ENCODE results near the gene TSPO2.

The TSPO2 gene

DNA sequence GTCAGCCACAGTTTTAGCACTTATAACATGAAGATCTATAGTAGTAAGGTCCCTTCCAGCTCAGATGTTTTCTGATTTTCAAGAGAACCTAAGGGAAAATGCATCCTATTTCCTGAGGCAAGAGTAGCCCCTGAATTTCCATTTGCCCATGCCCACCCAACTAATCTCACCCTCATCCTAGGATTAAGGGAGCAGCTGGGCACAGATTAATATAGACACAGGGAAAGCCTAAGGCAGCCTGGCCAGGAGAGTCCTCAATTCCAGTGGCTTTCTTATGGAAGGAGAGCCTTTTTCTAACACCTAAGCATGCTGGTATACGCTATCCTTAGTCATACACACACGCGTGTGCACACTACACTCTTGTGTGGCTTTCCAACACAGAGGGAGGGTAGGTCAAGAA lies 12.2 kb downstream of the TSPO2 start:
- Histone ChIP-seq H3K4me1 (ENCODE audit: insufficient read depth, low read length) (peaks cover 57% of the 10 kb centered on the region), H3K36me3 (ENCODE audit: insufficient read depth, low read length) (no peaks in the 10 kb centered on the region), H3K9ac (ENCODE audit: low read length) (no peak overlapping the region), H3K9me3 (ENCODE audit: low read length) (no peaks in the 10 kb centered on the region), H3K4me3 (ENCODE audit: low read depth in 1 of 2, low read length in 2 of 2) (no peak overlapping the region), H3K27ac (ENCODE audit: low read depth, low read length) (peak overlapping the region; percentile 27), H3K27me3 (ENCODE audit: control insufficient read depth in 1 of 2, insufficient read depth in 2 of 2, low read length in 2 of 2) (no peaks in the 10 kb centered on the region)

DNA sequence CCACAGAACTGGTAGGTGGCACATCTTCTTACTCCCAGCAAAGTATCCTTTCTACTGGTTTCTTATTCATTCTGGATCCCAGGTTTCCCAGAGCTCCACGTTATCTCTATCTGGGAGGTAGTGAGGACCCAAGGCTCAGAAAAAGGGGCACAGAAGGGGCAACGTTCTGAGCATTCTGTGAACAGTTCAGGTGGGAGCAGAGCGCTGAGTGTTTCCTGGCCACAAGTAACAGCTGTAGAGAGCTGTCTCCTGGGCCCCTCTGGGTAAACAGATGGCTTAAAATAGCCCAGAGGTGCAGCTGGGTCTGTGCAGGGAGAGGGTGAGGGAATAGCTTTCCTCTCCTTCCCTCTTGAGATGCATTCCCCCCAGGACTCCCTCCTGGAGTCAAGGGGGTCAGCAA lies 12.9 kb downstream of the TSPO2 start:
- Histone ChIP-seq H3K4me1 (ENCODE audit: insufficient read depth, low read length) (peaks cover 56% of the 10 kb centered on the region), H3K36me3 (ENCODE audit: insufficient read depth, low read length) (no peaks in the 10 kb centered on the region)

DNA sequence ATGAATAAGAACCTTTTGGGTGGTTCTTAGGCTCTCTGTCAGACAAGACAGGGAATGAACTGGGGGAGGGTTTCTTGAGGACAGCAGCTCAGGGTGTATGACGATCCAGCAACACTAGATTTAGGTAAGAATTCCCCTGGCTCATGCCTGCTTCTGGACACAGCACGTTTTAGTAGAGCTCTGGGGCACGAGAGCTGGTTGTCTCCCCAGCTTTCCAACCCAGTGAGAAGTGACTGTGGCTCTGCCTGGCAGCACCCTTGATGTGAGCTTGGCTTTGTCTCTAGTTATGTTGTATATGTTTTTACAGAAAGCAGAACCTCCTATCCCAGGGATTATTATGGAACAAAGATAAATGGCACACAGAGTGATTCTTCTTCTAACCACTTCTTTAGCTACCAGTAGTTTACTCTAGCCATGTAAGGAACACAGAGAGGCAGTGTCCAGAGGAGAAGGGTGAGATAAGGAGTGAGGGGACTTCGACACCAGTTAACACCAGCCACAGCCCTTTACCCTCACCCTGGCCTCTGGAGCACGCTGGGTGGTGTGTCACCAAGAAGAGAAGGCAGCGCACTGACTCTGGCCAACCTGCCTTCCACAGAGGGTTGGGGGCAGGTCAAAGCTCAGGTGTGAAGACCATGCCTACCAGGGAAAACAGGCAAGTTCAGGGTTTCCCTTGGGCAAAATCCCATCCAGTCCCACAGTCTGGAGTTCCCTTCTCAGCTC lies 14.7 kb downstream of the TSPO2 start:
- Histone ChIP-seq H3K4me3 (ENCODE audit: low read depth in 1 of 2, low read length in 2 of 2) (no peak overlapping the region), H3K36me3 (ENCODE audit: insufficient read depth, low read length) (no peaks in the 10 kb centered on the region), H3K9me3 (ENCODE audit: low read length) (no peaks in the 10 kb centered on the region), H3K27ac (ENCODE audit: low read depth, low read length) (peak overlapping the region; percentile 67), H3K4me1 (ENCODE audit: insufficient read depth, low read length) (peaks cover 56% of the 10 kb centered on the region), H3K27me3 (ENCODE audit: control insufficient read depth in 1 of 2, insufficient read depth in 2 of 2, low read length in 2 of 2) (no peaks in the 10 kb centered on the region), H3K9ac (ENCODE audit: low read length) (no peak overlapping the region)

More for the DNA sequence above, 12.9 kb downstream of the TSPO2 start:
- Histone ChIP-seq H3K27me3 (ENCODE audit: control insufficient read depth in 1 of 2, insufficient read depth in 2 of 2, low read length in 2 of 2) (no peaks in the 10 kb centered on the region), H3K9me3 (ENCODE audit: low read length) (no peaks in the 10 kb centered on the region), H3K4me3 (ENCODE audit: low read depth in 1 of 2, low read length in 2 of 2) (no peak overlapping the region), H3K27ac (ENCODE audit: low read depth, low read length) (peak overlapping the region; percentile 27), H3K9ac (ENCODE audit: low read length) (no peak overlapping the region)

DNA sequence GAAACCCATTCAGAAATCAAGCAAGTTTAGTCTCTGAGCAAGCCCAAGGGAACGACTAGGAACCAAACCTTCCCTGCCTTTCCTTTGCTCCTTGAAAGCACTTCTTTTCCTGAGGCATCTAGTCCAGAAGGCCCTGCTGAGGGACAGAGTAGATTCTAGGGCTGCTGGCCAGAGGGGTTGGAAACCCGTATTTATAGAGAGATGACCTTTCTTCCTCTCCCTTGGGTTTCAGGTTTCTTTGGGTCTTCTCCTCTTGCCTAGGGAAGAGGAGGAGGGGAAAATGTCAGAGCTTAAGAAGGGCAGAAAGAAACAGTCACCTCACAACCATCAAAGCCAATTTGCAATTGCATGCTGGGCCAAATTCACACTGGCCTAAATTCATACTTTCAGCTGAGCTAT lies 16.5 kb downstream of the TSPO2 start:
- Histone ChIP-seq H3K27ac (ENCODE audit: low read depth, low read length) (peak overlapping the region; percentile 0), H3K4me3 (ENCODE audit: low read depth in 1 of 2, low read length in 2 of 2) (no peak overlapping the region), H3K27me3 (ENCODE audit: control insufficient read depth in 1 of 2, insufficient read depth in 2 of 2, low read length in 2 of 2) (no peaks in the 10 kb centered on the region), H3K4me1 (ENCODE audit: insufficient read depth, low read length) (peaks cover 40% of the 10 kb centered on the region), H3K9me3 (ENCODE audit: low read length) (no peaks in the 10 kb centered on the region), H3K9ac (ENCODE audit: low read length) (no peak overlapping the region), H3K36me3 (ENCODE audit: insufficient read depth, low read length) (no peaks in the 10 kb centered on the region)

DNA sequence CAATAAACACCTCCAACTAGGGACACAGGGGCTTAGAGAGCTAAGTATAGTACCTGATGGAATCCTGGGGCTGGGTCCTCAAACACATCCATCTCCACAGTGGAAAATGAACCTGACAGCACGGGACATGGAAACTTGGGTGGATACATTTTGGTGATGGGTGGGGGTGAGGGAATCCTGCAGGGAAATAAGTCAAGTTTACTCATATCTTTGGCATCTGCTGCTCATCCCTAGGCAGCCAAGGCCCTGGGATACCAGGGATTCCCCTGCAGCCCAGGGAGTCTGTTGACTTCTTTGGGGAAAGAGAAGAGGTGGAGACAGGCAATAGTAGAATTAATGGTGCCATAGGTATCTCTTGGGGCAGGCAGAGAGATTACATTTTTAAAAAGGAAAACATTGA lies 17.3 kb downstream of the TSPO2 start:
- Histone ChIP-seq H3K36me3 (ENCODE audit: insufficient read depth, low read length) (no peaks in the 10 kb centered on the region), H3K27ac (ENCODE audit: low read depth, low read length) (no peak overlapping the region), H3K4me1 (ENCODE audit: insufficient read depth, low read length) (peaks cover 40% of the 10 kb centered on the region), H3K27me3 (ENCODE audit: control insufficient read depth in 1 of 2, insufficient read depth in 2 of 2, low read length in 2 of 2) (no peaks in the 10 kb centered on the region), H3K4me3 (ENCODE audit: low read depth in 1 of 2, low read length in 2 of 2) (no peak overlapping the region), H3K9ac (ENCODE audit: low read length) (no peak overlapping the region), H3K9me3 (ENCODE audit: low read length) (no peaks in the 10 kb centered on the region)

DNA sequence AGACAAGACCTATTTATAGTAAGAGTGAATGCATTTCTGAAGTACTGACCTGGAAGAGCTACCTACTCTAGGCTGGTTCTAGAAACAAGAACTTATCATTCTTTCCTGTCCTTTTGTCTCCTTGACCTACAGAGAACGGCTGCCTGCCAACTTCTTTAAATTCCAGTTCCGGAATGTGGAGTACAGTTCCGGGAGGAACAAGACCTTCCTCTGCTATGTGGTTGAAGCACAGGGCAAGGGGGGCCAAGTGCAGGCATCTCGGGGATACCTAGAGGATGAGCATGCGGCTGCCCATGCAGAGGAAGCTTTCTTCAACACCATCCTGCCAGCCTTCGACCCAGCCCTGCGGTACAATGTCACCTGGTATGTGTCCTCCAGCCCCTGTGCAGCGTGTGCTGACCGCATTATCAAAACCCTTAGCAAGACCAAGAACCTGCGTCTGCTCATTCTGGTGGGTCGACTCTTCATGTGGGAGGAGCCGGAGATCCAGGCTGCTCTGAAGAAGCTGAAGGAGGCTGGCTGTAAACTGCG lies 19.0 kb downstream of the TSPO2 start:
- Histone ChIP-seq H3K27ac (ENCODE audit: low read depth, low read length) (no peak overlapping the region), H3K9ac (ENCODE audit: low read length) (no peak overlapping the region), H3K4me3 (ENCODE audit: low read depth in 1 of 2, low read length in 2 of 2) (no peak overlapping the region), H3K27me3 (ENCODE audit: control insufficient read depth in 1 of 2, insufficient read depth in 2 of 2, low read length in 2 of 2) (no peaks in the 10 kb centered on the region), H3K36me3 (ENCODE audit: insufficient read depth, low read length) (no peaks in the 10 kb centered on the region), H3K4me1 (ENCODE audit: insufficient read depth, low read length) (peaks cover 24% of the 10 kb centered on the region), H3K9me3 (ENCODE audit: low read length) (no peaks in the 10 kb centered on the region)

DNA sequence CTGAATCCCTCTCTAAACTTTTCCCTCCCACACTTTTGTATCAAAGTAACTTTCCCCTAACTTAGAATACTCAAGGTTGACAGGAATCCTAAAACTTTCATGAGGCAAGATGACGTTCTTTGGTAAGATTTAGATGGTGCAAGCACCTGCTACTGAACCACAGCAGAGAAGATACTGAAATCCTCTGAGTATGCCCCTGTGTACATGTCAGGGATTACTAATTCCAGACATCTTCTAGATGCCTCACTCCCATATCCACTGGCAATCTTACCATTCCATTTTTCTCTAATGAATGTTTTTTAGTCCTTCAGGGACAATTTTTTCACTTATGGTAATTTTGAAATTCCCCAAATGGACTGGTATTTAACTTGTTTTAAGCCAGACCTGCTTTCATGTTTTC lies 19.8 kb downstream of the TSPO2 start:
- Histone ChIP-seq H3K4me1 (ENCODE audit: insufficient read depth, low read length) (peaks cover 21% of the 10 kb centered on the region), H3K9me3 (ENCODE audit: low read length) (no peaks in the 10 kb centered on the region), H3K4me3 (ENCODE audit: low read depth in 1 of 2, low read length in 2 of 2) (no peak overlapping the region), H3K27me3 (ENCODE audit: control insufficient read depth in 1 of 2, insufficient read depth in 2 of 2, low read length in 2 of 2) (no peaks in the 10 kb centered on the region), H3K27ac (ENCODE audit: low read depth, low read length) (no peak overlapping the region), H3K36me3 (ENCODE audit: insufficient read depth, low read length) (peaks cover 1% of the 10 kb centered on the region), H3K9ac (ENCODE audit: low read length) (no peak overlapping the region)

DNA sequence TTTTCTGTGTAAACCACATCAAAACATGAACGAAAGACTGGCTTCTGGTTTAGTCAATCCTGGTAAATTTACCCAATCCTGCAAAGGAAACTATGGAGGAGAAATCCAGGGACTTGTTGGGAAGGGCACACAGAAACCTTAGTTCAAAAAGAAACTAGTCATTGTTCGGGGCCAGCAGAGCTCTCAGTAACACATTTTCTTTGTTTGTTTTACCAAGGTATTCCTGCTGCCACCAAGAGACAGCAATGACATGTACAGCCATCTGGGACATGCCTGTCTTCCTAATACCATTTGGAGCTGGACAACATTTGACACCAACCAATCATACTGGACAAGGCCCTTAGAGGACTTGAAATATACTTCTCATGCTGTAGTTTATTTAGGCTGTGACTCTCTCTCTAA lies 21.6 kb downstream of the TSPO2 start:
- Histone ChIP-seq H3K9ac (ENCODE audit: low read length) (no peak overlapping the region), H3K4me1 (ENCODE audit: insufficient read depth, low read length) (peaks cover 10% of the 10 kb centered on the region), H3K9me3 (ENCODE audit: low read length) (no peaks in the 10 kb centered on the region), H3K27ac (ENCODE audit: low read depth, low read length) (no peak overlapping the region), H3K27me3 (ENCODE audit: control insufficient read depth in 1 of 2, insufficient read depth in 2 of 2, low read length in 2 of 2) (no peaks in the 10 kb centered on the region), H3K4me3 (ENCODE audit: low read depth in 1 of 2, low read length in 2 of 2) (no peak overlapping the region), H3K36me3 (ENCODE audit: insufficient read depth, low read length) (peaks cover 14% of the 10 kb centered on the region)

DNA sequence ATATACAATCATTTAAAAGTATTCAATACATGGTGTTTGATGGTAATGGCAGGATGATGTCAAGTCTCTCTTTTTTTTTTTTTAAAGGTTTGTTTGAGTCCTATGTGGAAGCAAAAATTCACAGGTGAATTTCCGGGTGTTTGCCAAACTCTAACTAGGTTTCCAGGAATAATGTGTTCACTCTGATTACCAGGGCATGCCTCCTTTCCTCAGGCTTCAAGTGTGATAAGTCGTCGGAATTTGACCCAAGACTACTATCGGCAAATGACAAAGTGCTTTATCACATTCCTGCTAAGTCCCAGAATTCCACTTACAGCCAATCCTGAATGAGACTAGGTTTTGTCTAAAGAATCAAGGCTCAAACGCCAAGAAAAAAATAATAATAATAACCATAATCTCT lies 22.6 kb downstream of the TSPO2 start:
- H3K27ac ChIP-seq (ENCODE audit: low read depth, low read length), result no peak overlapping the region
- H3K36me3 ChIP-seq (ENCODE audit: insufficient read depth, low read length), result peaks cover 18% of the 10 kb centered on the region
- peaks cover 5% of the 10 kb centered on the region for H3K4me1 ChIP-seq (ENCODE audit: insufficient read depth, low read length)

DNA sequence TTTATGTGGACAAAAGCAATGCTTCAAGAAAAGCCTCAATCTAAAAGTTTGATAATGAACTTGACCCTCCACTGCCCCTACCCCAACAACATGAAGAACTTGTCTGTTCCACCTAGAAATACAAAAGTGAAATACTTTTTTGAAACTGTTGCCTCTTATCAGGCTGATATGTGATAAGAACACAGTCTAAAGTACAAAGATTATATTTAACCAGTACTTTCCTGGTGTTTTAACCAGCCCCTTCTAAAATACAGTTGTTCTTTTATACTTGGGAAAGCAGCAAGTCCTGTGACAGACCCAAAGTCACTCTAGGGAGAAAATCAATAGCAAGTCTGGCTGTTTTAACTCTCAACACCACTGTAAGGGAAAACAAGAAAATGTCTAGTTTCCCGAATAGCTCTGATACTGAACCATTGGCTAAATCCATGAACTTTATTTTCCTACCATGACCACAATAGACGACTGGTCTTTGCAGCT lies 23.3 kb downstream of the TSPO2 start:
- H3K9ac ChIP-seq (ENCODE audit: low read length), result no peak overlapping the region
- no peaks in the 10 kb centered on the region for H3K27me3 ChIP-seq (ENCODE audit: control insufficient read depth in 1 of 2, insufficient read depth in 2 of 2, low read length in 2 of 2)
- H3K36me3 ChIP-seq (ENCODE audit: insufficient read depth, low read length), result peaks cover 18% of the 10 kb centered on the region
- peaks cover 9% of the 10 kb centered on the region for H3K4me1 ChIP-seq (ENCODE audit: insufficient read depth, low read length)
- no peaks in the 10 kb centered on the region for H3K9me3 ChIP-seq (ENCODE audit: low read length)
- no peak overlapping the region for H3K4me3 ChIP-seq (ENCODE audit: low read depth in 1 of 2, low read length in 2 of 2)
- no peak overlapping the region for H3K27ac ChIP-seq (ENCODE audit: low read depth, low read length)

More for the DNA sequence above, 22.6 kb downstream of the TSPO2 start:
- no peaks in the 10 kb centered on the region for H3K27me3 ChIP-seq (ENCODE audit: control insufficient read depth in 1 of 2, insufficient read depth in 2 of 2, low read length in 2 of 2)
- H3K9me3 ChIP-seq (ENCODE audit: low read length), result no peaks in the 10 kb centered on the region
- H3K9ac ChIP-seq (ENCODE audit: low read length), result no peak overlapping the region
- H3K4me3 ChIP-seq (ENCODE audit: low read depth in 1 of 2, low read length in 2 of 2), result no peak overlapping the region

DNA sequence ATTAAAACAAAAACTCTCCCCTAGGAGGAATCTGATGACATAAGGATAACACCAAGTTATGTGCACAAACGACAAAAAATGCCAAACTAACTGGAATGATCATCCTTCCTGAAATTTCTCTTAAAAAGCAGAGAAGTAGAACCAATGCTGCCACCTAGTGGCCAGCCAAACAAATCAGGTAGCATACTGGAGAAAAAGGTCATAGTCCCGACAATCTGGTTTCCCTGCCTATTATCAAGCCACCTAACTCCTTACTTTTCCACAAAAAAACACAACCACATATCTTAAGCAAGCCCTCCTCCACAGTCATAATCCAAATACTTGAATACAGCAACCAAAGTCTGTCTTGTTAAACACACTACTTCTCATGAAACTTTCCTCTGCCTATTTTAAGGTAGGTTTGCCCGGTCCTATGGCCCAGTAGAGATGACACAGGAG lies 24.6 kb downstream of the TSPO2 start:
- H3K27me3 ChIP-seq (ENCODE audit: control insufficient read depth in 1 of 2, insufficient read depth in 2 of 2, low read length in 2 of 2), result no peaks in the 10 kb centered on the region
- no peaks in the 10 kb centered on the region for H3K9me3 ChIP-seq (ENCODE audit: low read length)
- no peak overlapping the region for H3K4me3 ChIP-seq (ENCODE audit: low read depth in 1 of 2, low read length in 2 of 2)
- H3K4me1 ChIP-seq (ENCODE audit: insufficient read depth, low read length), result peaks cover 15% of the 10 kb centered on the region
- no peak overlapping the region for H3K9ac ChIP-seq (ENCODE audit: low read length)
- H3K36me3 ChIP-seq (ENCODE audit: insufficient read depth, low read length), result peaks cover 18% of the 10 kb centered on the region
- H3K27ac ChIP-seq (ENCODE audit: low read depth, low read length), result no peak overlapping the region

DNA sequence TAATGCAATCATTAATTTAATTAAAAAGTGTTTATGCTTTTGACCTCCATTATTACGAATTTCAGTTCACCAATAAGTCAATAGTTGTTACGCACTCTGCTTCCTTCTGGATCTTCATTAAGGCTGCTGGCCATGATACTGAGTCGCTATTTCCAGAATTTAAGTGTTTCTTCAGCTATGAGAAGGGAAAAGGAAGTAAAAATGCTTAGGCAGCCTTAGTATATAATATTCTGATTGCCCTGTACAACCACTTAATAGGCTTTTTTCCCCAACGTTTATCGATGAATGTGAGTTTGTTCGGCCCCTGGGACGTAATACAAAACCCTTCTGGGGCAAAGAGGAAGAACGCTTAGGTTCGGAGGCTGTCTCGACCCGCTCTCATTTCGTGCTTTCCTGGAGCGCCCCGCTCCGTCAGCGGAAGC lies 29.2 kb downstream of the TSPO2 start:
- H3K27ac ChIP-seq (ENCODE audit: low read depth, low read length), result peak overlapping the region; percentile 91
- no peaks in the 10 kb centered on the region for H3K9me3 ChIP-seq (ENCODE audit: low read length)
- H3K9ac ChIP-seq (ENCODE audit: low read length), result peak overlapping the region; percentile 90
- peaks cover 18% of the 10 kb centered on the region for H3K36me3 ChIP-seq (ENCODE audit: insufficient read depth, low read length)
- H3K4me3 ChIP-seq (ENCODE audit: low read depth in 1 of 2, low read length in 2 of 2), result peak overlapping the region; percentile 43 to 73
- H3K27me3 ChIP-seq (ENCODE audit: control insufficient read depth in 1 of 2, insufficient read depth in 2 of 2, low read length in 2 of 2), result no peaks in the 10 kb centered on the region
- H3K4me1 ChIP-seq (ENCODE audit: insufficient read depth, low read length), result peaks cover 33% of the 10 kb centered on the region

Measured in muscle layer of colon (tissue), 2 donors.